Smooth muscle cell (in vitro differentiated cells): Measurements from ENCODE around the gene AP3B2. TPM values are rescaled to one million over a fixed set of nuclear protein-coding genes. Genes with fewer than 3 reads are reported as not detected.
"Not testable (repeated sequence)": the region's sequence is repeated elsewhere in the genome, so short reads cannot be mapped to it uniquely, and the experiment has no call there.

Experiments used
- DNase-seq: peaks from one replicate; lab custom pipeline; 2025; ENCODE audit not compliant: unreplicated experiment; lab: John Stamatoyannopoulos, UW
- H2AFZ ChIP-seq: fragments of 200-600 bp; sonication (generic); 2 replicates; pipeline ENCODE4 v1.6.0; 2016; ENCODE audit warnings: antibody characterized with exemption, low read depth, mild to moderate bottlenecking
- H3F3A ChIP-seq: fragments of 200-600 bp; sonication (generic); 2 replicates; pipeline ENCODE4 v1.6.0; 2017; ENCODE audit warnings: antibody characterized with exemption, low read depth
- H3K27ac ChIP-seq: fragments of 200-600 bp; sonication (generic); 2 replicates; pipeline ENCODE4 v1.5.1; 2016; ENCODE audit warnings: low read depth, mild to moderate bottlenecking
- H3K27me3 ChIP-seq: fragments of 200-600 bp; sonication (generic); 2 replicates; pipeline ENCODE4 v1.6.1; 2016; ENCODE audit warnings: low read depth, mild to moderate bottlenecking
- H3K36me3 ChIP-seq: fragments of 200-600 bp; sonication (generic); 2 replicates; pipeline ENCODE4 v1.5.1; 2016; ENCODE audit warnings: low read depth
- H3K4me1 ChIP-seq: fragments of 200-600 bp; sonication (generic); 2 replicates; pipeline ENCODE4 v1.5.1; 2016; ENCODE audit warnings: low read depth
- H3K4me2 ChIP-seq: fragments of 200-600 bp; sonication (generic); 2 replicates; pipeline ENCODE4 v1.6.0; 2016; ENCODE audit warnings: mild to moderate bottlenecking
- H3K4me3 ChIP-seq: fragments of 200-600 bp; sonication (generic); 2 replicates; pipeline ENCODE4 v1.5.1; 2016; ENCODE audit warnings: mild to moderate bottlenecking
- H3K79me2 ChIP-seq: fragments of 200-600 bp; sonication (generic); 2 replicates; pipeline ENCODE4 v1.6.0; 2016; ENCODE audit warnings: low read depth, mild to moderate bottlenecking
- H3K9ac ChIP-seq: fragments of 200-600 bp; sonication (generic); 2 replicates; pipeline ENCODE4 v1.6.0; 2016; ENCODE audit warnings: low read depth
- H3K9me3 ChIP-seq: fragments of 200-600 bp; sonication (generic); replicated peaks from 2 replicates; pipeline ENCODE4 v1.5.1; 2016; ENCODE audit warnings: low read depth
- H4K20me1 ChIP-seq: fragments of 200-600 bp; sonication (generic); 2 replicates; pipeline ENCODE4 v1.6.0; 2016; ENCODE audit warnings: low read depth
- CTCF ChIP-seq: fragments of 200-600 bp; sonication (generic); IDR thresholded peaks from 2 replicates; pipeline ENCODE4 v1.5.1; 2017; ENCODE audit warnings: borderline replicate concordance, mild to moderate bottlenecking, antibody characterized with exemption; ENCODE audit not compliant: insufficient read depth, poor library complexity, severe bottlenecking
- WGBS: methylation state at CpG from one replicate; pipeline ENCODE4 v1.1.7; 2016; ENCODE audit warnings: low lambda C conversion rate; 5-methylcytosine and 5-hydroxymethylcytosine counted together
- polyA plus RNA-seq: library from polyadenylated mRNA; unstranded; fragments of >200 nt; fragmentation: Nextera tagmentation; extraction: Ambion mirVana; gene quantifications from 2 replicates; pipeline ENCODE4 v1.2.1, GENCODE V29; 2016
- total RNA-seq: library from RNA; depleted of rRNA; stranded (reverse); fragments of >200 nt; gene quantifications from 2 replicates; pipeline ENCODE4 v1.2.3, GENCODE V29; 2014

Gene AP3B2
- total and polyA plus RNA-seq, 2 experiments from 2014 or later, result 0.66 to 1.6 TPM

- DNase-seq, result no peak
- Histone ChIP-seq H3K79me2 (no peaks in the 10 kb centered on the region), H3K9me3 (no peaks in the 10 kb centered on the region), H3K4me3 (no peak overlapping the region), H4K20me1 (no peaks in the 10 kb centered on the region), H3K9ac (no peak overlapping the region), H3K27me3 (no peaks in the 10 kb centered on the region), H3K4me1 (no peaks in the 10 kb centered on the region), H3K27ac (no peak overlapping the region), H3K4me2 (no peak overlapping the region), H3K36me3 (no peaks in the 10 kb centered on the region), H2AFZ (no peak overlapping the region), H3F3A (peaks cover 4% of the 10 kb centered on the region)
- no peak for TF ChIP-seq CTCF
- 97% methylated on average over 26 of the region's 26 CpGs for WGBS
Observed at GRCh38 chr15:82710926-82711490, 1.3 kb upstream of the AP3B2 start.

- Histone ChIP-seq H2AFZ (peak overlapping the region; percentile 75), H3F3A (peaks cover 4% of the 10 kb centered on the region), H3K79me2 (no peaks in the 10 kb centered on the region), H3K4me3 (peak overlapping the region; percentile 70), H4K20me1 (no peaks in the 10 kb centered on the region), H3K4me1 (no peaks in the 10 kb centered on the region), H3K36me3 (no peaks in the 10 kb centered on the region), H3K27me3 (no peaks in the 10 kb centered on the region), H3K9ac (no peak overlapping the region), H3K9me3 (no peaks in the 10 kb centered on the region), H3K27ac (no peak overlapping the region), H3K4me2 (peak overlapping the region; percentile 89)
- no peak for DNase-seq
- WGBS, result 13% methylated on average over 14 of the region's 14 CpGs
- TF ChIP-seq CTCF, result no peak
Observed at GRCh38 chr15:82710208-82710555, 507 bp upstream of the AP3B2 start.

- H3K27me3 ChIP-seq, result no peaks in the 10 kb centered on the region
- no peaks in the 10 kb centered on the region for H3K9me3 ChIP-seq
- 0% methylated on average over 4 of the region's 15 CpGs for WGBS
- TF ChIP-seq CTCF, result no peak
- DNase-seq, result no peak
- H3K27ac ChIP-seq, result no peak overlapping the region
- peak overlapping the region; percentile 85 for H2AFZ ChIP-seq
- peak overlapping the region; percentile 89 for H3K4me2 ChIP-seq
- no peaks in the 10 kb centered on the region for H3K79me2 ChIP-seq
- no peaks in the 10 kb centered on the region for H3K4me1 ChIP-seq
- peak overlapping the region; percentile 70 for H3K4me3 ChIP-seq
- H3F3A ChIP-seq, result peaks cover 4% of the 10 kb centered on the region
- no peaks in the 10 kb centered on the region for H4K20me1 ChIP-seq
- no peak overlapping the region for H3K9ac ChIP-seq
- H3K36me3 ChIP-seq, result no peaks in the 10 kb centered on the region
Observed at GRCh38 chr15:82709081-82709420, 624 bp downstream of the AP3B2 start.

GRCh38 chr15:82705856-82706255, 3.8 kb downstream of the AP3B2 start:
- WGBS, result 93% methylated on average over 8 of the region's 8 CpGs
- DNase-seq, H3K4me3 ChIP-seq, H2AFZ ChIP-seq, H3K9ac ChIP-seq, H3K9me3 ChIP-seq, H3K27ac ChIP-seq, H3K36me3 ChIP-seq, H3K27me3 ChIP-seq, H3K4me1 ChIP-seq, H4K20me1 ChIP-seq, H3K4me2 ChIP-seq, H3K79me2 ChIP-seq, H3F3A ChIP-seq: not testable (repeated sequence)
